Kidney (tissue), 14 donors: Measurements from ENCODE around the gene DNLZ. TPM values are rescaled to one million over a fixed set of nuclear protein-coding genes. Genes with fewer than 3 reads are reported as not detected.

Experiments used
- DNase-seq, 5 donors: peaks; one replicate each; pipeline ENCODE4 v3.0.0-alpha.2; 2013 to 2020
- FAIRE-seq: peaks from 2 replicates; lab custom pipeline; 2012; peaks lifted over from hg19 to GRCh38; lab: Jason Lieb, UNC
- H3K27ac ChIP-seq, 2 donors: one replicate each; pipeline ENCODE4 v1.7.0; 2013; ENCODE audit warnings: low read depth in 2 of 2, low read length in 2 of 2, inconsistent platforms in 1 of 2
- H3K27me3 ChIP-seq: one replicate; pipeline ENCODE4 v1.7.1; 2013; ENCODE audit warnings: low read length, inconsistent platforms; ENCODE audit not compliant: control insufficient read depth, insufficient read depth
- H3K36me3 ChIP-seq, 3 donors: one replicate each; pipeline versions ENCODE4 v1.7.0 to v1.7.1; 2013; ENCODE audit warnings: low read length in 3 of 3, control low read depth in 1 of 3, inconsistent platforms in 1 of 3; ENCODE audit not compliant: insufficient read depth in 3 of 3, control insufficient read depth in 2 of 3
- H3K4me1 ChIP-seq, 3 donors: one replicate each; pipeline versions ENCODE4 v1.7.0 to v1.7.1; 2013; ENCODE audit warnings: low read length in 3 of 3, inconsistent platforms in 1 of 3, low read depth in 1 of 3; ENCODE audit not compliant: control insufficient read depth in 2 of 3, insufficient read depth in 2 of 3
- H3K4me3 ChIP-seq, 3 donors: one replicate each; pipeline versions ENCODE4 v1.7.0 to v1.8.1; 2013; ENCODE audit warnings: low read length in 3 of 3, control low read depth in 1 of 3, inconsistent platforms in 1 of 3
- H3K9ac ChIP-seq, 3 donors: one replicate each; pipeline versions ENCODE4 v1.7.0 to v1.7.1; 2013; ENCODE audit warnings: low read length in 3 of 3, control low read depth in 1 of 3, inconsistent platforms in 1 of 3
- H3K9me3 ChIP-seq, 3 donors: one replicate each; pipeline versions ENCODE4 v1.7.0 to v1.7.1; 2013; ENCODE audit warnings: low read length in 3 of 3, control low read depth in 1 of 3, inconsistent platforms in 1 of 3; ENCODE audit not compliant: control insufficient read depth in 2 of 3, insufficient read depth in 1 of 3
- intact Hi-C: fragments of 100-400 bp; cut with DNase I; formaldehyde crosslinking; loops from one replicate; pipeline ENCODE4 v1.11.1; 2022
- polyA plus RNA-seq: library from polyadenylated mRNA; stranded (reverse); fragments of 350-450 nt; fragmentation: Illumina TruSeq; extraction: RNeasy Lipid Tissue Mini Kit (QIAGEN cat#74804); gene quantifications from one replicate; pipeline ENCODE4 v1.2.3, GENCODE V29; 2014; ENCODE audit warnings: low read depth, low replicate concordance; ENCODE audit not compliant: insufficient read depth
- total RNA-seq: library from RNA; stranded (reverse); fragmentation: NEBNext Ultra II Directional; extraction: Animal tissue kit (Norgen Biotek cat#: 25700); gene quantifications from one replicate; pipeline ENCODE4 v1.2.1, GENCODE V29; 2021
- TF ChIP-seq, protein P1 (sequence below): IDR thresholded peaks from 3 replicates; pipeline ENCODE4 v1.5.1; 2012; ENCODE audit warnings: mild to moderate bottlenecking, moderate library complexity, borderline replicate concordance; ENCODE audit not compliant: insufficient read depth; ENCODE audit errors: extremely low read depth
- donor health status: control.
- donor health status: control.
- donor health status: control.
- donor health status: control.
- donor health status: control.
- donor health status: DM: yes; HTN: yes; CAD: no.
- donor health status: Normal renal cell carcinoma (clear cell type).

Gene DNLZ
- total and polyA plus RNA-seq, 2 donors from 2014 or later: 22.1 to 30.4 TPM

DNA sequence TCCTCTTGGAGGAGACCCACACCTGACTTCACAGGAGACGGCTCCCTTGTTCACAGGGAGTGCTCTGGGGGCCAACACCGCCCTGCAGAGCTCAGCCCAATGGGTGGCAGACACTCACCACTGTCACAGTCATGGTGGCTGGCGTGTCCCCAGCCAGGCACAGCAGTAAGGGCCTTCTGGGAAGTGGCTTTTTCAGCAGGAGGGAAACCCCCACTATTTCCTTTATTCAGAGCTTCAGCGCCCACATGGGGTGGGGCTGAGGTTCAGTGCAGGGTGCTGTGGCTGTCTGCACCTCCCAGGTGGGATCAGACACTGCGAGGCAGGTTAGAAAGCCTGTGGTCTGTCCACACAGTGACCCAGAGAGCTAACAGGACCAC lies 40.0 kb upstream of the DNLZ start:
- H3K27ac ChIP-seq: no peak overlapping the region
- H3K4me3 ChIP-seq: no peak overlapping the region
- no peaks in the 10 kb centered on the region for H3K27me3 ChIP-seq
- intact Hi-C loops: no loop called here
- no peak for DNase-seq
- H3K9ac ChIP-seq: no peak overlapping the region
- TF ChIP-seq, protein P1, sequence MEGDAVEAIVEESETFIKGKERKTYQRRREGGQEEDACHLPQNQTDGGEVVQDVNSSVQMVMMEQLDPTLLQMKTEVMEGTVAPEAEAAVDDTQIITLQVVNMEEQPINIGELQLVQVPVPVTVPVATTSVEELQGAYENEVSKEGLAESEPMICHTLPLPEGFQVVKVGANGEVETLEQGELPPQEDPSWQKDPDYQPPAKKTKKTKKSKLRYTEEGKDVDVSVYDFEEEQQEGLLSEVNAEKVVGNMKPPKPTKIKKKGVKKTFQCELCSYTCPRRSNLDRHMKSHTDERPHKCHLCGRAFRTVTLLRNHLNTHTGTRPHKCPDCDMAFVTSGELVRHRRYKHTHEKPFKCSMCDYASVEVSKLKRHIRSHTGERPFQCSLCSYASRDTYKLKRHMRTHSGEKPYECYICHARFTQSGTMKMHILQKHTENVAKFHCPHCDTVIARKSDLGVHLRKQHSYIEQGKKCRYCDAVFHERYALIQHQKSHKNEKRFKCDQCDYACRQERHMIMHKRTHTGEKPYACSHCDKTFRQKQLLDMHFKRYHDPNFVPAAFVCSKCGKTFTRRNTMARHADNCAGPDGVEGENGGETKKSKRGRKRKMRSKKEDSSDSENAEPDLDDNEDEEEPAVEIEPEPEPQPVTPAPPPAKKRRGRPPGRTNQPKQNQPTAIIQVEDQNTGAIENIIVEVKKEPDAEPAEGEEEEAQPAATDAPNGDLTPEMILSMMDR: no peak
- H3K4me1 ChIP-seq: peaks cover 0 to 14% (median 4%) of the 10 kb centered on the region in 3 donors
- FAIRE-seq: no peak
- peaks cover 0 to 10% (median 8%) of the 10 kb centered on the region in 3 donors for H3K36me3 ChIP-seq
- no peaks in the 10 kb centered on the region for H3K9me3 ChIP-seq

DNA sequence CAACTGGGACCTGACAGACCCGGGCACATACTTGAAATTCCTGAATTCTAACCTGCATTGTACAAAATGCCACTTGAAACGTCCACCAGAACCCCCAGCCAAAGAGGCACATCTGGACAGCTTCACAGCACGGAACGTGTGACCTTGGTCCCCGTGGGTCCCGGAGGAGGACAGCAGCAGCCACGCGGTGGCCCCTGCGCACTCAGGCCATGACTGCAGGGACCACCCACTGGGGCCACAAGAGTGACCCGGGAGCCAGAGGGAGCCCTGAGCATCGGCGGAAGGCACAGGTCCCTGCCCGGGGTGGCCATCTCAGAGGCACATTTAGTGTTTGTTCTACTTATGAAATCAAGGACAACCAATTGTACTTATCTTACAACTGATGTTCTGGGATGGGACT lies 38.5 kb upstream of the DNLZ start:
- FAIRE-seq: no peak
- Histone ChIP-seq H3K36me3 (peaks cover 0 to 10% (median 7%) of the 10 kb centered on the region in 3 donors), H3K27me3 (no peaks in the 10 kb centered on the region), H3K9me3 (no peaks in the 10 kb centered on the region), H3K9ac (no peak overlapping the region), H3K4me3 (no peak overlapping the region), H3K27ac (no peak overlapping the region), H3K4me1 (peaks cover 0 to 14% (median 4%) of the 10 kb centered on the region in 3 donors)
- TF ChIP-seq, protein P1: no peak
- DNase-seq: no peak
- intact Hi-C loops: no loop called here

DNA sequence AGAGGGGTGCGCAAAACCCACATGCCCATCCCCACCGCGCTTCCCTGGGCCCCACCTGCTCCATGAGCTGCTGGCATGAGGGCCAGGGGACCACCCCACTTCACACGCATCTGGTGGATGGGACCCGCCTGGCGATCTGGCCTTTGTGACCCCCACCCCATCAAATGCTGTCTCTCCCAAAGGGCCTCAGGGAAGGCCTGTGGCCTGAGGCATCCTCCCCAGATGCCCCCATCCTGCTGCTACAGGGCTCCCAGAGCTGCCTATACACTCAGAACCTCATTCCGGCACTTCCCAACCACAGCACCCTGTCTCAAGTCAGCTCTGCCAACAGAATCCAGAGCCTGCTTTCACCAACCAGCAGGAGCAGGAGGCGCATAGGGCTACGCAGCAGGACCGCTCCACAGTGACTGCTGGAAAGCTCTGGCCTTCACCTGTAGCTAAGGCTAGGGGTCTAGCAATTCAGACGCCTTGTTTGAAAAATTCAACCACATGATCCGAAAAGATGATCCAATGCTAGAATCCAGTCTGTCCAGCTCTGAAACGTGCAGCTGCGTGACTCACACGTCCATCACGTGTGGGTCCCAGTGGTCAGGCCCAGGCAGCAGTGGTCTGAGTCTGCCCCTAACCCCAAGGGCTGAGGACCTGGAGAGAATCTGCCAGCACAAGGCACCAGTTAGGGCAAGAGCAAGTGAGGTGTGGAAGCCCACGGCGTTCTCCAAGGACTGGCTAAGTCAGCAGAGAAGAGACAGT lies 37.8 kb upstream of the DNLZ start:
- Histone ChIP-seq H3K9ac (no peak overlapping the region), H3K27me3 (no peaks in the 10 kb centered on the region), H3K4me3 (no peak overlapping the region), H3K36me3 (peaks cover 0 to 11% (median 8%) of the 10 kb centered on the region in 3 donors), H3K4me1 (peaks cover 0 to 14% (median 4%) of the 10 kb centered on the region in 3 donors), H3K27ac (no peak overlapping the region), H3K9me3 (no peaks in the 10 kb centered on the region)
- FAIRE-seq (no peak), DNase-seq (no peak)
- intact Hi-C loops: no loop called here
- TF ChIP-seq, protein P1: no peak
